K562 (cell line): Measurements from ENCODE around the gene ZFAND3. TPM values are rescaled to one million over a fixed set of nuclear protein-coding genes. Genes with fewer than 3 reads are reported as not detected.

Experiments
- ATF4 ChIP-seq: fragments of 450-650 bp; formaldehyde crosslinking; IDR thresholded peaks from 2 replicates; pipeline ENCODE4 v1.4.0; 2022; ENCODE audit warnings: mild to moderate bottlenecking, moderate library complexity
- CREB1 ChIP-seq, 2 experiments: sonication (generic) in 1 of 2; formaldehyde crosslinking in 1 of 2; IDR thresholded peaks; 2 replicates each; pipeline versions ENCODE4 v1.6.1 to v1.8.0; 2012 to 2022; ENCODE audit warnings: inconsistent platforms in 1 of 2, mild to moderate bottlenecking in 1 of 2, missing genetic modification reagents in 1 of 2, moderate library complexity in 1 of 2
- CREB3 ChIP-seq: fragments of 450-650 bp; conservative IDR thresholded peaks from 2 replicates; pipeline ENCODE4 v1.6.1; 2016; ENCODE audit warnings: missing genetic modification characterization, low read depth, mild to moderate bottlenecking, missing compliant biosample characterization, moderate library complexity
- E2F3 ChIP-seq: fragments of 250-450 bp; sonication (Bioruptor Pico); IDR thresholded peaks from 2 replicates; pipeline ENCODE4 v1.4.0; 2020; ENCODE audit warnings: mild to moderate bottlenecking
- ELF1 ChIP-seq: fragments of 200-800 bp; sonication (Bioruptor generic); IDR thresholded peaks from 2 replicates; pipeline ENCODE4 v1.6.1; 2016; ENCODE audit warnings: missing genetic modification characterization, missing compliant biosample characterization
- ELF2 ChIP-seq: fragments of 250-450 bp; sonication (Bioruptor Pico); IDR thresholded peaks from 2 replicates; pipeline ENCODE4 v1.5.0; 2021; ENCODE audit warnings: mild to moderate bottlenecking
- GABPB2 ChIP-seq: fragments of 250-450 bp; sonication (Bioruptor Pico); conservative IDR thresholded peaks from 2 replicates; pipeline ENCODE4 v1.5.1; 2021; ENCODE audit warnings: mild to moderate bottlenecking
- NFIC ChIP-seq: fragments of 450-650 bp; IDR thresholded peaks from 2 replicates; pipeline ENCODE4 v1.6.1; 2017; ENCODE audit warnings: mild to moderate bottlenecking, inconsistent platforms
- POU5F1 ChIP-seq: fragments of 150-350 bp; IDR thresholded peaks from 2 replicates; pipeline ENCODE4 v1.6.1; 2014; ENCODE audit warnings: borderline replicate concordance, low read length, low read depth, mild to moderate bottlenecking; ENCODE audit not compliant: partially characterized antibody
- TCFL5 ChIP-seq: fragments of 250-450 bp; sonication (Bioruptor Pico); conservative IDR thresholded peaks from 2 replicates; pipeline ENCODE4 v1.6.1; 2021; ENCODE audit warnings: mild to moderate bottlenecking, moderate library complexity, matching md5 sums
- YBX1 ChIP-seq: fragments of 450-650 bp; IDR thresholded peaks from 2 replicates; pipeline ENCODE4 v1.7.1; 2016; ENCODE audit warnings: mild to moderate bottlenecking
- ZNF3 ChIP-seq: fragments of 250-450 bp; sonication (Bioruptor Pico); IDR thresholded peaks from 2 replicates; pipeline ENCODE4 v1.5.0; 2021; ENCODE audit warnings: mild to moderate bottlenecking, moderate library complexity
- ZNF318 ChIP-seq, 2 experiments: fragments of 450-650 bp; IDR thresholded peaks; 2 replicates each; pipeline ENCODE4 v1.6.1; 2016; ENCODE audit warnings: mild to moderate bottlenecking in 2 of 2, borderline replicate concordance in 1 of 2, low read depth in 1 of 2, moderate library complexity in 1 of 2
- ZNF347 ChIP-seq: fragments of 450-650 bp; formaldehyde crosslinking; IDR thresholded peaks from 2 replicates; pipeline ENCODE4 v1.4.0; 2020; ENCODE audit warnings: low read depth, mild to moderate bottlenecking, moderate library complexity
- ZNF699 ChIP-seq: fragments of 250-450 bp; sonication (Bioruptor Pico); IDR thresholded peaks from 2 replicates; pipeline ENCODE4 v1.8.0; 2021; ENCODE audit warnings: mild to moderate bottlenecking, moderate library complexity; ENCODE audit not compliant: insufficient replicate concordance
- ZNF766 ChIP-seq: fragments of 200-800 bp; sonication (Bioruptor generic); conservative IDR thresholded peaks from 2 replicates; pipeline ENCODE4 v1.6.1; 2016; ENCODE audit warnings: missing genetic modification characterization, missing compliant biosample characterization
- polyA plus RNA-seq, 8 experiments: library from polyadenylated mRNA; depleted of rRNA in 4 of 8; stranded (reverse) in 5 of 8; unstranded in 3 of 8; fragments of >200 nt; fragmentation: Nextera tagmentation in 2 of 8; fragmentation: Illumina TruSeq in 1 of 8; extraction: Ambion mirVana in 2 of 8; extraction: Trizol in 1 of 8; gene quantifications; 2 replicates each; pipeline versions ENCODE4 v1.2.1 to v1.2.3, GENCODE V29; 2011 to 2014; ENCODE audit warnings: inconsistent platforms in 1 of 8, missing spikeins in 1 of 8
- total RNA-seq, 7 experiments: library from RNA; depleted of rRNA in 6 of 7; stranded (reverse); fragments of >200 nt in 6 of 7; fragmentation: Illumina TruSeq in 2 of 7; extraction: Trizol in 2 of 7; gene quantifications; 2 replicates each; pipeline versions ENCODE4 v1.2.1 to v1.2.3, GENCODE V29; 2011 to 2021; ENCODE audit warnings: low replicate concordance in 1 of 7

ZFAND3 gene
- total and polyA plus RNA-seq, 9 of the 15 experiments (the other 6 are each of a cell fraction or from before 2014, with no cell fraction given) = 0.81 to 26.6 (median 11.8) TPM

GRCh38 chr6:37818536-37819176 lies 871 bp upstream of the ZFAND3 start (continued):
- TF ChIP-seq ZNF766 (CRISPR knock-in tag) = 0 out of 2 replicates have a peak, but pooled peaks have one; percentile 10
- no peak for TF ChIP-seq CREB1 (IDR thresholded peaks at IDR 0.05)
- TF ChIP-seq CREB1 (CRISPR knock-in tag; IDR thresholded peaks at IDR 0.05) = no peak
- TF ChIP-seq ATF4 (CRISPR knock-in tag) = peak; percentile 29; the same call in 1 of the 2 replicates
- TF ChIP-seq NFIC = peak; percentile 57; the same call in 1 of the 2 replicates
- no peak for TF ChIP-seq ZNF699 (CRISPR knock-in tag)
- peak; percentile 97 for TF ChIP-seq ELF2 (CRISPR knock-in tag)
- TF ChIP-seq ELF1 (tag) = peak; percentile 100
- TF ChIP-seq POU5F1 = peak; percentile 12
- no peak for TF ChIP-seq ZNF347
- no peak for TF ChIP-seq YBX1
- TF ChIP-seq ZNF3 = no peak
- TF ChIP-seq E2F3 (CRISPR knock-in tag) = peak; percentile 37; the same call in 1 of the 2 replicates
- TF ChIP-seq ZNF318 (IDR thresholded peaks at IDR 0.05; ENCODE audit: borderline replicate concordance in 1 of 2, low read depth in 1 of 2) = 0 out of 4 replicates have a peak, but pooled peaks of 1 of the 2 experiments have one; percentile 16
- peak; percentile 64; the same call in 1 of the 2 replicates for TF ChIP-seq CREB3 (tag)
- no peak for TF ChIP-seq GABPB2 (CRISPR knock-in tag)
- TF ChIP-seq TCFL5 (CRISPR knock-in tag) = 0 out of 2 replicates have a peak, but pooled peaks have one; percentile 26
